ENCODE measurements around the gene PLPP4. TPM values are rescaled to one million over a fixed set of nuclear protein-coding genes. Genes with fewer than 3 reads are reported as not detected.

The PLPP4 gene
- total and polyA plus RNA-seq, 2 experiments from 2014 or later, result 0.74 to 1.0 TPM

DNA sequence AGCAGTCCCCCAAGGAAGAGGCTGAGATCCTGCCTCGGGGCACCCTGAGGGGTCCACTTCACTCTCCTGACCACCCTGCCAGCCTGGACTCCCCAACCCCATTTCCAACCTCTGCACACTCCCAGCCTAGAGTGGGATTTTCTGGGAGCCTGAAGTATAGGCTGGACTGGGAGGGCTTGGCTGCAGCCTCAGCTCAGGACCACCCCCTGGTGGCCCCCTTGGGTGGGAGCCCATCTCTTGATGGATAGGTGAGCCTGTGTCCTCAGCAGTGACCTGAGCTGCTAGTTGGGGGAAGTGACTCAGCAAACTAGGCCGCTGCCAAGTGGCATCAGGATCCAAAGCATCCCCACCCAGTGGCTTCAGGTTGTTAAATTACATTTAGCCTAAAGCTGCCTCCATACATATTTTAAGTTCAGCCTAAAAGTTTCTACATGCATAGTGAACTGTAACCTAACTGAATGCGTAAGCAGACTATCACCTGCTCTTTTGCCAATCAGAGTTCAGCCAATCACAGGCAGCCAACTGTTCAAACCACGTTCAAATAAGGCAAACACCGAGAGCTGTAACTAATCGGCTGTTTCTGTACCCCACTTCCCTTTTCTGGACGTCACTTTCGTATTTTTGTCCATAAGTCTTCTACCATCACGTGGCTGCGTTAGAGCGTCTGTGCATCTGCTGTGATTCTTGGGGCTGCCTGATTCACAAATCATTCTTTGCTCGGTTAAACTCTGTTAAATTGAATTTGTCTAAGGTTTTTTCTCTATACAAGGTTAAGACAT is 144.0 kb downstream of the PLPP4 start:
- no peaks in the 10 kb centered on the region for H3K9me3 ChIP-seq (ENCODE audit: low read depth)
- peak in 1 of 2 donors; percentile 42 for DNase-seq (ENCODE audit: low read depth in 1 of 2, low spot score in 1 of 2)
- no peaks in the 10 kb centered on the region for H3K4me1 ChIP-seq (ENCODE audit: low read depth)
- TF ChIP-seq, protein P1, sequence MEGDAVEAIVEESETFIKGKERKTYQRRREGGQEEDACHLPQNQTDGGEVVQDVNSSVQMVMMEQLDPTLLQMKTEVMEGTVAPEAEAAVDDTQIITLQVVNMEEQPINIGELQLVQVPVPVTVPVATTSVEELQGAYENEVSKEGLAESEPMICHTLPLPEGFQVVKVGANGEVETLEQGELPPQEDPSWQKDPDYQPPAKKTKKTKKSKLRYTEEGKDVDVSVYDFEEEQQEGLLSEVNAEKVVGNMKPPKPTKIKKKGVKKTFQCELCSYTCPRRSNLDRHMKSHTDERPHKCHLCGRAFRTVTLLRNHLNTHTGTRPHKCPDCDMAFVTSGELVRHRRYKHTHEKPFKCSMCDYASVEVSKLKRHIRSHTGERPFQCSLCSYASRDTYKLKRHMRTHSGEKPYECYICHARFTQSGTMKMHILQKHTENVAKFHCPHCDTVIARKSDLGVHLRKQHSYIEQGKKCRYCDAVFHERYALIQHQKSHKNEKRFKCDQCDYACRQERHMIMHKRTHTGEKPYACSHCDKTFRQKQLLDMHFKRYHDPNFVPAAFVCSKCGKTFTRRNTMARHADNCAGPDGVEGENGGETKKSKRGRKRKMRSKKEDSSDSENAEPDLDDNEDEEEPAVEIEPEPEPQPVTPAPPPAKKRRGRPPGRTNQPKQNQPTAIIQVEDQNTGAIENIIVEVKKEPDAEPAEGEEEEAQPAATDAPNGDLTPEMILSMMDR (IDR thresholded peaks at IDR 0.05; ENCODE audit: low read depth, low read length), result peak; percentile 16
- no peaks in the 10 kb centered on the region for H3K36me3 ChIP-seq
- H3K27me3 ChIP-seq, result no peaks in the 10 kb centered on the region
- no peak overlapping the region for H3K27ac ChIP-seq
- H3K4me3 ChIP-seq, result no peak overlapping the region

DNA sequence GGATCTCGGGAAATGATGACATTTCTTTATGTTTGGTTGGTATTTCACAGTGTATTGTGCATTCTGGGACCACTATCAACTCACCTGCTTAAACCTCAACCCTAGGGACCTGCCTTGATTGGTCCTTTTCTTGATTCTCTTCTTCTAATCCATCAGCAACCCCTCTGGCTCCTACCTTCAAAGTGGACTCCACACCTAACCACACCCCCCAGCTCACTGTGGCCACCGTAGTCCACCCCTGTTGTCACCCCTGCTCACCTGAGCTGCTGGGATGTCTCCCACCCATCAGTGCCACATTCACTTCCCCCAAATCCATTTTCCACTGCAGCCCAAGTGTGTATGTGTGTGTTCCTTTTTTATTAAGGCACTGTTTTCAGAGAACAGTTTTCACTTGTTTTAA is 145.0 kb downstream of the PLPP4 start:
- Histone ChIP-seq H3K4me1 (ENCODE audit: low read depth) (no peaks in the 10 kb centered on the region), H3K36me3 (no peaks in the 10 kb centered on the region)

DNA sequence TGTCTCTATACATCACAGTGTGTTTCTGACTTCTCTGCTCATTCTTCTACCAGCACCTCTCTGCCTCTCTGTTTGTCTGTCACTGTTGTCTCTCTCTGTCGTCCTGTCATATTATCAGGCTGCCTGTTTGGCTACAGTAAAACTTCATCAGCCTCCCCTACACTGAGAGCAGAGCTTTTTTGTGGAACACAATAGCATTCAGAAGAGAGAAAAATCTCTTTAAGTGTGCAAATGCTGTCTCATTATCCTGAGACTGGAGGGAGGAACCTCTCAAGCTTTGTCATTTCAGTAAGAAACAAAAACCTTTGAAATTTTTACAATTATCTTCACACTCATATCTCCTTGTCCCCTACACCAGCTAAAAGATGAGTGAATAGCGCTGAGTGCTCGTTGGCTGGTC is 148.4 kb downstream of the PLPP4 start:
- no peaks in the 10 kb centered on the region for H3K9me3 ChIP-seq (ENCODE audit: low read depth)
- H3K4me1 ChIP-seq (ENCODE audit: low read depth), result no peaks in the 10 kb centered on the region
- TF ChIP-seq, protein P1 (IDR thresholded peaks at IDR 0.05; ENCODE audit: low read depth, low read length), result no peak
- no peak overlapping the region for H3K27ac ChIP-seq
- no peak for DNase-seq (ENCODE audit: low read depth in 1 of 2, low spot score in 1 of 2)
- no peaks in the 10 kb centered on the region for H3K27me3 ChIP-seq
- no peaks in the 10 kb centered on the region for H3K36me3 ChIP-seq
- H3K4me3 ChIP-seq, result no peak overlapping the region

More for the DNA sequence above, 145.0 kb downstream of the PLPP4 start:
- Histone ChIP-seq H3K4me3 (no peak overlapping the region), H3K27ac (no peak overlapping the region), H3K9me3 (ENCODE audit: low read depth) (no peaks in the 10 kb centered on the region), H3K27me3 (no peaks in the 10 kb centered on the region)
- no peak for DNase-seq (ENCODE audit: low read depth in 1 of 2, low spot score in 1 of 2)
- TF ChIP-seq, protein P1 (IDR thresholded peaks at IDR 0.05; ENCODE audit: low read depth, low read length), result no peak

DNA sequence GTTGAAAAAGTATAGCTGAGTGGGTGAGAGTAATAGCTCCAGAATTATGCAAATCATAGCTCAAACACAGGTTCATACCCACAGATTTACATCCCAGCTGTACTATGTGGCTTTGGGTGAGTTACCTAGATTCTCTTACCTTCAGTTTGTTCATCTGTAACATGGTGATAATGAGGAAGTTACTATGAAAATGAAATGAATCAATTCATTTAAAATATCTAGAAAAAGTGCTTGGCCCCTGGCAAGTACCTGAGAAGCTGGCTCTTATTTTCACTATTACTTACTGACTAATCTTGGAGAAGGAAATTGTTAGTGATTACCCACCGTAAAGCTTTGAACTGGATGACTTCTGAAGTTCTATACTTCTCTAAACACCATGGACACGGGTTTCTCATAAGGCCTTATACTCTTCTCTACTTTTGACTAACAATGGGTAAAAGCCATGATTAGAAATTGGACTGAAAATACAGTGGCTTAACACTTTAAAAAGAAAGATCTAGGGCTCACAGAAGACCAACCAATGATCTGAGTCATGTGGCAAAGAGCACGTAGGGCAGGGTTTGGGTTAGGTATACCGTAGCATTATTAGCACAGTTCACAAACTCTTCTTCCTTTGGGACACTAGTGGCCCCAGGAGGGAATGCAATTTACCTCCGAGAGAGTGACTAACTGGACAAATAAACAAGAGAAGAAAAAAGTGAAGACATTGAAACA is 149.2 kb downstream of the PLPP4 start:
- H3K4me1 ChIP-seq (ENCODE audit: low read depth), result no peaks in the 10 kb centered on the region
- no peaks in the 10 kb centered on the region for H3K27me3 ChIP-seq
- no peak overlapping the region for H3K27ac ChIP-seq
- H3K9me3 ChIP-seq (ENCODE audit: low read depth), result no peaks in the 10 kb centered on the region
- no peak overlapping the region for H3K4me3 ChIP-seq
- TF ChIP-seq, protein P1 (IDR thresholded peaks at IDR 0.05; ENCODE audit: low read depth, low read length), result no peak
- H3K36me3 ChIP-seq, result no peaks in the 10 kb centered on the region
- DNase-seq (ENCODE audit: low read depth in 1 of 2, low spot score in 1 of 2), result no peak

DNA sequence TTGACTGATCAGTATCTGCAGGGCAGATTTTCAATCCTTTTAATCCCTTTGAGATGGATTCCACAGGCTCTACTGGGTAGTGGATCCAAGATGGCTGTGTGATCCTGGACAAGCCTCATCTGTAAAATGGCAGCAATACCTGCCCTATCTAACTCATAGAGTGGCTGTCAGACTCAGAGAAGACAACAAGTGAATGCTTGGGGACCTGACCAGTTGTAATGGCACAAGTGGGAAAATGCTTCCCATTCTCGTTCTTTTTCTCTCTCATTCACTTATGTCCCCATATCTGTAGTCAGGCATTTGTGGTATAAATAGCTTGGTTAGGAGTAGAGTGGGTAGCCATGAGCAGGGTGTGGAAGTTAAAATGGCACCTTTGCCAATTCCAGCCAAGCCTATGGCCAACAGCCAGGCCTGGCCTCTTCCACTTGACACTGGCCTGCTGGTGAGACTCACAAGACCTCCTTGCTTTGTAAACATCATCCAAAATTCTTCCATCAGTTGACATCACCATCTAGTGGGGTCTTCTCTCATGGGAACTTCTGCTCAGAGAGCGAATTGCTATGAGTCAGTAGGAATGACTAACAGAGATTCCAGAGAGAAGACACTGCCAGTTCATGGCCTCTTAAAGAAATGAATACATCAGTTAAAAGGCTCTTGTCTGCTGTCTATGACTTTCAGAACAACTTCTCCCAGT is 150.1 kb downstream of the PLPP4 start:
- no peak overlapping the region for H3K4me3 ChIP-seq
- H3K4me1 ChIP-seq (ENCODE audit: low read depth), result no peaks in the 10 kb centered on the region
- H3K36me3 ChIP-seq, result no peaks in the 10 kb centered on the region
- TF ChIP-seq, protein P1 (IDR thresholded peaks at IDR 0.05; ENCODE audit: low read depth, low read length), result no peak
- H3K27me3 ChIP-seq, result no peaks in the 10 kb centered on the region
- H3K9me3 ChIP-seq (ENCODE audit: low read depth), result no peaks in the 10 kb centered on the region
- peak in 1 of 2 donors; percentile 3 for DNase-seq (ENCODE audit: low read depth in 1 of 2, low spot score in 1 of 2)
- no peak overlapping the region for H3K27ac ChIP-seq

Data from cardiac muscle cell (in vitro differentiated cells and primary cell).